T-helper 9 cell (primary cell): ENCODE measurements around the gene PEX7.
"Not testable (repeated sequence)": the region's sequence is repeated elsewhere in the genome, so short reads cannot be mapped to it uniquely, and the experiment has no call there.

ENCODE experiments used
- DNase-seq: peaks from one replicate; pipeline ENCODE4 v3.0.0-alpha.2; 2020

Gene PEX7

GRCh38 chr6:136843210-136843609 lies 20.8 kb downstream of the PEX7 start:
- no peak for DNase-seq

DNA sequence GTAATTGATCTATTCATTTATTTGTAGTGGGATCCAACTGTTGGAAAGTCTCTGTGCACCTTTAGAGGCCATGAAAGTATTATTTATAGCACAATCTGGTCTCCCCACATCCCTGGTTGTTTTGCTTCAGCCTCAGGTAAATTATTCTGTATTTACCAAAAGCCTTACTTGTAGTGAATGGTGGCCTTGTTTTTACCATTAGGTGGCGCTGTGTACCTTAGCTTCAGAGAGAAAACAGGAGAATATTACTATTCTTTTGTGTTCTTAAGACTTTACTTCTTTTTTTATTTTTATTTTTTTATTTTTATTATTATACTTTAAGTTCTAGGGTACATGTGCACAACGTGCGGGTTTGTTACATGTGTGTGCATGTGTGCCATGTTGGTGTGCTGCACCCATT lies 23.7 kb downstream of the PEX7 start:
- DNase-seq, result peak; percentile 6

GRCh38 chr6:136846477-136846876 lies 24.1 kb downstream of the PEX7 start:
- DNase-seq, result not testable (repeated sequence)

- DNase-seq, result not testable (repeated sequence)
These were observed 27.7 kb downstream of the PEX7 start for GRCh38 chr6:136849979-136850563.

DNA sequence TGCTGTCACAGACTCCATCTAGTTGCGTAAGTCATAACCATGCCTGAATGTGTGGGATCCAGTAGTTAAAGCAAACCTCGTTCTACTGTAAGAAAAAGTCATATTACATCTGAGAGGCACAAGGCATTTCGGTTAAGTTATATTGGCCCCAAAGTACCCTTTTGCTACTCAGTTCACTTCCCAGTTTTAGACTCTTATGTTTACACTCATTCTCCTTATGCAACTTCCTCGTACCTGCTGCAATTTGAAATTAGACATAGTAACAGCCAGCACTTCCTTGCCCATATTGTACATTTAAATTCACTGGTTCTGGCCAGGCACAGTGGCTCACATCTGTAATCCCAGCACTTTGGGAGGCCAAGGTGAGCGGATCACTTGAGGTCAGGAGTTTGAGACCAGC lies 37.0 kb downstream of the PEX7 start:
- DNase-seq, result no peak

DNA sequence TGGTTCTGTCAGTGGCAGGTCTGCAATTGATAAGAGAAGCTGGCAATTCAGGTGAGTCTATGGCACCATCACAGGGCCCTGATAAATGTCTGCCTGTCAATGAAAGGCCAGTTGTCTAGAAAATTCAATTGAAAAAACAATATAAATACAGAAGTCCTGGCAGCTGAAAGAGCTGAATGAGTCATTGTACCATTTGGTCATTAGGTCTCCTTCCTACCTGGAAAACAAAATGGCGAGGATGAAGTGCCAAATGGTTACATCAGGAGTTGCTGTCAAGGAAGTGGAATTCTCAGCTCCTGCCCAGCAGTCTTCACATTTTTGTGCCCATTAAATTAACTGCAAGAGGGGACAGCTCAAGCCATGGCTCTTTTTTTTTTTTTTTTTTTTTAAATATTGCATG lies 37.7 kb downstream of the PEX7 start:
- DNase-seq, result no peak

- no peak for DNase-seq
These were observed 40.3 kb downstream of the PEX7 start for GRCh38 chr6:136862662-136863061.

- DNase-seq, result no peak
These were observed 41.4 kb downstream of the PEX7 start for GRCh38 chr6:136863752-136864151.

GRCh38 chr6:136864676-136865075 lies 42.3 kb downstream of the PEX7 start:
- DNase-seq, result no peak

DNA sequence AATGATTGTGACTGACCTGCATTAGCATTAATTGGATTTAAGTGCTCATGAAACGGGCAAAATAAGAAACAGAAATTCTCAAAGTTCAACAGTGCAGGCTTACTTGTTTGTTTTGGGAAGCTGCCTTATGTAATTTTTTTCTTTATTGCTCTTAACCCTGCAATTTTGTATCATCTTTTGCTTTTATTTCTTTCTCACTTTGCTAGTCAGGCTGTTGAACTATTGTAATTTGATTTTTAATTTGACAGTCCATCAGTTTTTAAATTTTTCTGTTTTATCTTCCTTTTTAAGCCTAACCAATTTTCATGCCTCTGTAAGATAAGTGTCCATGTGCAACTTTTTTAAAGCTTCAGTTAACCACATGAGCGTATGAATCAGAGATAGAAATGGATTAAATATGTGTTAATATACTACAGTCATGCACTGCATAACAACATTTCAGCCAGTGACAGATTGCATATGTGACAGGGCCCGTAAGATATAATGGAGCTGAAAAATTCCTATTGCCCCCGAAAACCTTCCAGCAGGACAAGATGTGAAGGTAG lies 44.6 kb downstream of the PEX7 start:
- no peak for DNase-seq

DNA sequence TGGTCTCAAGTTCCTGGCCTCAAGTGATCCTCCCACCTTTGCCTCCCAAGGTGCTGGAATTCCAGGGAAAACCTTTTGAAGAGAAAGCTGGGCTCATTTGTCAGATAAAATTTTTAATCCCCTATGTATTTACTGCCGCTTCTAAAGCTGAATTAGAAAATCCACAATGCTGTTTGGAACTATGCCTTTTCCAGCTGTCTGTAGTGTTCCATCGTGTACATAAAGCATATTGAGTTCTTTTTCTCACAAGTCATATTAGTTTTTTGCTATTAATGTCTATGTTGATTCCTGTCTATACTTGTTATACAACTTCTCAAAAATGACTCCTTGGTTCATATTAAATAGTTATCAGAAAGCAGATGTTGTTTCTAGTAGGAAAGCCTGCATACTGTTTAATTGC lies 47.1 kb downstream of the PEX7 start:
- no peak for DNase-seq

- DNase-seq, result no peak
These were observed 51.4 kb downstream of the PEX7 start for GRCh38 chr6:136873748-136874147.

- DNase-seq, result not testable (repeated sequence)
These were observed 54.1 kb downstream of the PEX7 start for GRCh38 chr6:136876469-136876868.

DNA sequence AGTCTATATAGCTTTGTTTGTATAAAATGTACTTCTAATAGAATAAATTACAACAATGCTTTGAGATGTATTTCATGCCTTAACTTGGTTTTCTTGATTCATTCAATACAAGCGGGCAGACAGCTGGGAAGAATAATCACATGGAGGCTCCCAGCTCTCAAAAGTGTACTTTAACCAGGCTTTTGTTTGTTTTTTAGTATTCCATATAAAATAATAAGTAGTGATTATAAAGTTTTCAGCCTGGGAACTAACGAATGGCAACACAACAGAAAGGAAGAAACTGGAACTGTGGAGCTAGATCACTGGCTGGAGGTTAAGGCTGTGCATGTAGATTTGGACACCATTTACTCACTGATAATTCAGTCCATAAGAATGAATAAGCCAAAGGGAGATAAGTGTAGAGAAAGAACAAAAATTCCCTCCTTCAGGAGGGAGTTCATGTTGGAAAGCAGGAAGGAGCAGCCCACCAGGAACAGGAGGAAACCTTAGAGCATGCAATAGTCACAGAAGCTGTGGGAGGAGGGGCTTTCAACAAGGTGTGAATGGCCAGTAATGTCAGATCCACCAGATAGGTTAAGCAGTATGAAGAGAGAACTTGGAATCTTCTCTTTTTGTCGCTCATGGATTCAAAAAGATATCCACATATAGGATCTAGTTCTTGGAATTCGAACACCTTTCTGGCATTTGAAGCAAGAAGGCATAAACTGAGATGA lies 58.5 kb downstream of the PEX7 start:
- DNase-seq, result no peak

GRCh38 chr6:136886091-136886490 lies 63.7 kb downstream of the PEX7 start:
- DNase-seq, result no peak

- no peak for DNase-seq
These were observed 65.6 kb downstream of the PEX7 start for GRCh38 chr6:136887953-136888352.

DNA sequence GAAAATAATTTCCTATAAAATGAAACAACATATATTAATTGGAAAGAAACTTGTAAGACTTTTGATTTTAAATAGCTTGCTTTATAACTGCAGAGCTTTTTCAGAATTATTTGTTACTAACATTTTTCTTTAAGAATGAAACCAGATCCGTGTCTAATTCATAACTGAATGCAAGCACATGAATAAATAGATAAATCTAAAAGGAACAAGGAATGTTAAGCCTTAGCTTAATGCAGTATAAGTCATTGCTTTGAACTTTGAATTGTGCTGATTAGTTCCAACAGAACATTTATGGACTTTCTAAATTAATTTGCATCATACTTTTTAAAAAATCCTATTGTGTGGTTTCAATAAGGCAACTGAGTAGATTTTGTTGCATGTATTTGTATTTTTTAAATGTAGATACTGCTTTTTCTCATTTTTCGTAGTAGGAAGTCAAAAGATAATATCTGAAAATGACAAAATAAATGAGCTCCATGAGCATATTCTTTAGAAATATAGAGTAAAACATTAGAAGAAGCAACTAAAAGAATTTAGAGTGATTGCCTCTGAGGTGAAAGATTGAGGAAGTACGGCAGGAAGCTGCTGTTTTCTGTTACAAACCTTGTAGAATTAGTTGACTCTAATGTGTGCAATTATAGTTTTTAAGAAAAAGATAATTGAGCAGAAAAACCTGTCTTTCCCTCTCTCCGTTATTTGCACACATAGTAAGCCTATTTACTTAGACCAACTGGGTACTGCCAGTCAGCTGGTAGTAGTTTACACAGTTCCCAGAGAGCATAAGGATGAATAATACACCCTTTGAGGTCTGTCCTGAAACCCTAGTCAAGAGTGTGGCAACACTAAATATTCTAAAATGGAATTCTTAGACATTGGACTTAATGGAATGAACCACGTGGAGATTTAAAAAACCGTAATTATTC lies 67.1 kb downstream of the PEX7 start:
- DNase-seq, result no peak

DNA sequence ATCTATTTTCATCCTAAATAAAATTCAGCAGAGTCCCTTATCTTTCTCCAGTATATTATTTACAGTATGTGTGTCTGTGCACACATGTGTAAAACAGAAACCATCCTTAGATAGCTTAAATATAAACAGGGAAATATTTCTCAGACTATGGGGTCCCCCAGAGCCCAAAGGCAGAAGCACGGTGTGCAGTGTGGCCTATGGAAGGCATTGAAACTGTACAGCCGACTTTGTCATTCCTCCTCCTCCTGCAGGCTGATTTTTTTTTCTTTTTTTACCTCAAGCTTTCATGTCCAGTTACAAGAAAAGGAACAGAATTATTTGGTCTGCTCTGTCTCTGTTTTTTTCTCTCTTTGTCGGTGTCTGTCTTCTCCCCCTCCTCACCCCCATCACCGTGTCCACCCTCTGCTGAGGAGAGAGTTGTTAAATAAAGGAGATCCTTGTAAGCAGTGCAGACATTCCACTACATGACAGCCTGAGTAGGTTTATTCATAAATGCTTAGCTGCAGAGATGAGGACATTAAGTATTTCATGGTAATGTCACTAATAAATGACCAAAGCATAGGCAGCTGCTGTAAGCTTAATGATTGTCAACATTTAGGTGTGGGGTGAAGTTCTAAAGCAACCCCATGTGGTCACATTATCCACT lies 67.9 kb downstream of the PEX7 start:
- no peak for DNase-seq

DNA sequence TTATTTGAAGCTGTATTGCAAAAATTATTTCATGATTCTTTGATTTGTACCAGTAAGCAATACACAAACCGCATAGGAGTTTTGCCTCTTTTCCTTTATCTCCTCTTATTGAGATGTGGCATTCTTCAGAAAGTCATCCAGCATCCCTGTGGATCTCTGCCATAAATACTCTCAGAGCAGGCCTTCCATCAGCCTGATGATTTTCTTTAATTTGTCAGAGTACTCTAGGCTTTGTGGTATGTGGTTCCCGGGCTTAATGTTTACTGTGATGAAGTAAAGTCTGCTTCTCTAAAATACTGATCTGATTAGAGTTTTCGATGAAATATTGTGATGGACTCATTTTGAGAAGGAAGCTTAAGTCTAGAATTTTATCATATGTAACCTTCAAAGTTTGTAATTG lies 68.6 kb downstream of the PEX7 start:
- DNase-seq, result no peak

DNA sequence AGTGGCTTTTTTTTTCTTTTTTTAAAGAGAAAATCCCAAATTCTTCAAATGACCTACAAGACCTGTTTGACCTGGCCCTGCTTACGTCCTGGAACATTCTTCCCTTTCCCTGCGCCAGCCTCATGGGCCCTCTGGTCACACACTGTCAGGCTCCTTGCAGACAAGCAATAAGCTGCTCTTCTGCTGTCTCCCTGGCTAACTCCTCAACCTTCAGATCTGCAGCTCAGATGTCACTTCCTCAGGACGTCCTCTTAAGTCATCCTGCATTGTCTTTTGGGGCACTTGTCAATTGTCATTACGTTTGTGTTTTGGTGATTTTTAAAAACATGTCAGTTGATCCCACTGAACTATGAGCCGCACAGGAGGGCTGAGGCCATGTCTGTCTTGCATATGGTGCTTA lies 70.8 kb downstream of the PEX7 start:
- DNase-seq, result no peak

DNA sequence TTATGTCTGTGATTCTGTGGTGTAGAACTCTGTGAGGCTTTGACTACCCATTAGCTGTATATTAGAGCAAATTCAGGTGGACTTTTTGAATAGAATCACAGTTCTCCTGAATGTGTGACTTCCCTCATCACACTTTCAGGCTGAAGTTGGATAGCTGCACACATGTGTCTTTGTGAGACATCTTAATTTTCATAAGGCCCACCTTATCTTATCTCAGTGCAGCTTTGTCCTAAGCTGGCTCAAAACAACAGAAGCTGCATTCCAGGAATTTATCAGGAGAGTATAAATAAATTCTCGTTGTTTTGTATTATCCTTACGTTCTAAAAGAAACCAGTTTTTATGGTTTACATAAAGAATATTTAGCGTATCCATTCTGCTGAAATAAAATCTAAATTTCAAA lies 73.5 kb downstream of the PEX7 start:
- DNase-seq, result no peak

GRCh38 chr6:136897071-136897470 lies 74.7 kb downstream of the PEX7 start:
- DNase-seq, result no peak

DNA sequence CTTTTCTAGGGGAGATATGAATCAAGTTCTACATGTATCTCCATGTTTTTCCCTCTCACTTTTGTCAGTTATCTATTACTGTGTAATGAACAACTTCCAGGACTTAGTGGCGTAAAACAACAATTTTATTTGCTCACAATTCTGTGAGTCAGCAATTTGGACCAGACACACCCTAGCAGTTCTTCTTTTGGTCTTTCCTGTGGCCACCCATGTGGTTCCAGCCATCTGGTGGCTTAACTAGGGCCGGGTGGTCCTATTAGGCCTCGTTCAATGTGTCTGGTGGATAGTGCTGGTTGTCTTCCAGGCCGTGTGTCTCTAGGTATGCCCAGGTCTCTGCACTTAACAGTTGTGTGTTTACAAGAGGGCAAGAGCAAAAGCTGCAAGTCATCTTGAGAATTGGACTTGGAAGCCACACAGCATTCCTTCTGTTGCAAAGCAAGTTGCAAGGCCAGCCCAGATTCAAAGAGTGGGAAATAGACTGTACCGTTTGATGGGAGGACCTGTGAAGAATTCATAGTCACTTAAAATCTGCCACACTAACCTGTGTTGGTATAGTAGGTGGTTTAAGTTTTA lies 78.9 kb downstream of the PEX7 start:
- DNase-seq, result no peak
